Endothelial cell of umbilical vein (primary cell): Measurements from ENCODE around the gene ZNF483.

Experiments used
- POLR2A ChIP-seq: IDR thresholded peaks from 2 replicates; pipeline ENCODE4 v1.6.1; 2012; ENCODE audit warnings: low read depth, mild to moderate bottlenecking, control low read depth, low read length
- POLR2AphosphoS5 ChIP-seq: IDR thresholded peaks from 2 replicates; pipeline ENCODE4 v1.6.1; 2012; ENCODE audit warnings: low read depth, mild to moderate bottlenecking, control low read depth, low read length, moderate library complexity; ENCODE audit not compliant: insufficient read depth
- TF ChIP-seq, protein P1 (sequence below), 2 donors: IDR thresholded peaks; 1 replicate in 1 of 2; 2 replicates in 1 of 2; pipeline ENCODE4 v1.5.1; 2011; ENCODE audit warnings: low read length in 2 of 2, mild to moderate bottlenecking in 2 of 2, moderate library complexity in 2 of 2, control low read depth in 1 of 2, inconsistent platforms in 1 of 2, low read depth in 1 of 2; ENCODE audit not compliant: insufficient read depth in 1 of 2; ENCODE audit errors: extremely low read depth in 1 of 2

DNA sequence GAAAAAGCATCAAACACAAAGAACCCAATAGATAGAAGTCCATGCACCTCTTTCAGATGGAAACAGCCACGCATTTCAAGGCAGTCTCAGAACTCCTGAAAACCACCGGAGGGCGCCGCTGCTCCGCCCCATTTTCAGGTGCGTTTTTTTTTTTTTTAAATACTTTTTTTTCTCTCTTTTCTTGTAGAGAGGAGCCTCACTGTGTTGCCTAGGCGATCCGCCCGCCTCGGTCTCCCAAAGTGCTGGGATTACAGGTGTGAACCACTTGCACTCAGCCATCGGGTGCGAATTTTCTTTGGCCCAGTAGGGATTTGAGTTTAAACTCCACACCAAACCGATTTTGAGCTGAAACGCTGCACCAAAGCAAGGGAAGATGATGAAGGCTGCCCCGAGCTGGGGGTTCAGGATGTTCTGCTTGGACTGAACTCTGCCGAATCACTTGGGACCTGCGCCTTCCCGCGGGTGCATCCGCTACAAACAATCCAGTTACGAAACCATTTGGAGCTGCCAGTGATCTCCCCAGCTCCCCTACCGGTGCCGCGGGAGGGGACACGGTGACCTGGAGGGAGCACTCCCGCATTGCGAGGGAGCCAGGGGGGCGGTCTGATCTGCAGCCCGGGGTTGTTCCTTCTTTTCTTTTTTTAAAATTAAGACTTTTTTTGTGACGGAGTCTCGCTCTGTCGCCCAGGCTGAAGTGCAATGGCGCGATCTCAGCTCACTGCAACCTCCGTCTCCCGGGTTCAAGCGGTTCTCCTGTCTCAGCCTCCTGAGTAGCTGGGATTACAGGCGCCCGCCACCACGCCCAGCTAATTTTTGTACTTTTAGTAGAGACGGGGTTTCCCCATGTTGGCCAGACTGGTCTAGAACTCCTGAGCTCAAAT, 73.1 kb downstream of the ZNF483 start:
- TF ChIP-seq, protein P1, sequence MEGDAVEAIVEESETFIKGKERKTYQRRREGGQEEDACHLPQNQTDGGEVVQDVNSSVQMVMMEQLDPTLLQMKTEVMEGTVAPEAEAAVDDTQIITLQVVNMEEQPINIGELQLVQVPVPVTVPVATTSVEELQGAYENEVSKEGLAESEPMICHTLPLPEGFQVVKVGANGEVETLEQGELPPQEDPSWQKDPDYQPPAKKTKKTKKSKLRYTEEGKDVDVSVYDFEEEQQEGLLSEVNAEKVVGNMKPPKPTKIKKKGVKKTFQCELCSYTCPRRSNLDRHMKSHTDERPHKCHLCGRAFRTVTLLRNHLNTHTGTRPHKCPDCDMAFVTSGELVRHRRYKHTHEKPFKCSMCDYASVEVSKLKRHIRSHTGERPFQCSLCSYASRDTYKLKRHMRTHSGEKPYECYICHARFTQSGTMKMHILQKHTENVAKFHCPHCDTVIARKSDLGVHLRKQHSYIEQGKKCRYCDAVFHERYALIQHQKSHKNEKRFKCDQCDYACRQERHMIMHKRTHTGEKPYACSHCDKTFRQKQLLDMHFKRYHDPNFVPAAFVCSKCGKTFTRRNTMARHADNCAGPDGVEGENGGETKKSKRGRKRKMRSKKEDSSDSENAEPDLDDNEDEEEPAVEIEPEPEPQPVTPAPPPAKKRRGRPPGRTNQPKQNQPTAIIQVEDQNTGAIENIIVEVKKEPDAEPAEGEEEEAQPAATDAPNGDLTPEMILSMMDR (IDR thresholded peaks at IDR 0.05; ENCODE audit: extremely low read depth in 1 of 2, insufficient read depth in 1 of 2, low read depth in 1 of 2, low read length in 2 of 2) = peak; percentile 68 to 72
- no peak for TF ChIP-seq POLR2A
- TF ChIP-seq POLR2AphosphoS5 = no peak
